Fibroblast of villous mesenchyme (primary cell): ENCODE data around the gene HGS. TPM values are rescaled to one million over a fixed set of nuclear protein-coding genes. Genes with fewer than 3 reads are reported as not detected.

Source experiments
- DNase-seq: peaks from one replicate; pipeline ENCODE4 v3.0.0-alpha.2; 2010; ENCODE audit warnings: low read depth
- H3K4me3 ChIP-seq: 2 replicates; pipeline ENCODE4 v1.5.1; 2011; ENCODE audit warnings: low read depth, mild to moderate bottlenecking, low read length
- CTCF ChIP-seq: IDR thresholded peaks from 2 replicates; pipeline ENCODE4 v1.5.1; 2012; ENCODE audit warnings: low read depth, mild to moderate bottlenecking, low read length; ENCODE audit not compliant: insufficient read depth
- total RNA-seq: library from RNA; depleted of rRNA; stranded (reverse); fragments of >200 nt; gene quantifications from 2 replicates; pipeline ENCODE4 v1.2.3, GENCODE V29; 2012

The HGS gene
- total RNA-seq, result 75.1 and 94.4 TPM in 2 replicates

DNA sequence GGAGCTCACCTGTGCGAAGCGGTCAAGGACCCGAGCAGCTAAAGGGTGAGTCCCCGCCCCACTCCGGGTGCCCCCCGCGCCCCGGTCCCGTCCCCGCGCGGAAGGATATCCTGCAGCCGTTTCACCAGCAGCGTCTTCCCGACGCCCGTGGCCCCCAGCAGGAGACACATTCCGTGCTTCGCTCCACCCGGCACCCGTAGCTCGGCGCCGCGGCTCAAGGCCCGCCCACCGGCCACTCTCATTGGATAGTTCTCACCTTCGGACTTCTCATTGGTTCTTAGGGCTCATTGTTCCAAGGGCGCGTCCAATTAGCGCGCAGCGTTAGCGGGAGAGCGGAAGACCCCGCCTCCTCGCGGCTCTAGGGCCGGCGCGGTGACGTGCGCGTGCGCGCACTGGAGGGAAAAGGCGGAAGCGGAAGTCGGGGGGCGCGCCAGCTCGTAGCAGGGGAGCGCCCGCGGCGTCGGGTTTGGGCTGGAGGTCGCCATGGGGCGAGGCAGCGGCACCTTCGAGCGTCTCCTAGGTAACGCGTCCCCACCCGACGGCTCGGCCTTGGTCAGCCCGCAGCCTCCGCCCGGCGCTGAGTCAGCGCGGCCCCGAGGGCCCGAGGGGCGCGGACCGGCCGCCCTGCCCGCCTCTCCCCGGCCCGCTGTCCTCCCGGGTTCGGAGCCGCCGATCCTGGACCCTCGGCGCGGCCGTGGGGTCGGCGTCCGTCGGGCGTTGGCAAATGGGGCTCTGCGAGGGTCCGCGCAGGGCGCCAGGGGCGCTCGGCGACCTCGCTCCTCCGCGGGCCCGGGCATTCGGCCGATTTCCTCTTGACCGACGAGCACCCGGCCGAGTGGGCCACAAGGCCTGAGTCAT is at the start of gene HGS, which contains the start of gene ARL16:
Gene HGS, plus strand, starts transcription at position 428 of the 858 bp plus-strand sequence. Its CDS starts 56 bp downstream, at position 484.
Gene ARL16, minus strand, starts transcription at position 214 of the 858 bp plus-strand sequence. Its CDS starts 44 bp downstream, at position 170.
- H3K4me3 ChIP-seq, result peak within 1 kb of the TSS; percentile 93
- no peak for TF ChIP-seq CTCF
- DNase-seq, result peak; percentile 100

- peak overlapping the region; percentile 91 for H3K4me3 ChIP-seq
- DNase-seq, result no peak
- no peak for TF ChIP-seq CTCF
Measured at GRCh38 chr17:81635431-81635830, 48.4 kb upstream of the HGS start.

DNA sequence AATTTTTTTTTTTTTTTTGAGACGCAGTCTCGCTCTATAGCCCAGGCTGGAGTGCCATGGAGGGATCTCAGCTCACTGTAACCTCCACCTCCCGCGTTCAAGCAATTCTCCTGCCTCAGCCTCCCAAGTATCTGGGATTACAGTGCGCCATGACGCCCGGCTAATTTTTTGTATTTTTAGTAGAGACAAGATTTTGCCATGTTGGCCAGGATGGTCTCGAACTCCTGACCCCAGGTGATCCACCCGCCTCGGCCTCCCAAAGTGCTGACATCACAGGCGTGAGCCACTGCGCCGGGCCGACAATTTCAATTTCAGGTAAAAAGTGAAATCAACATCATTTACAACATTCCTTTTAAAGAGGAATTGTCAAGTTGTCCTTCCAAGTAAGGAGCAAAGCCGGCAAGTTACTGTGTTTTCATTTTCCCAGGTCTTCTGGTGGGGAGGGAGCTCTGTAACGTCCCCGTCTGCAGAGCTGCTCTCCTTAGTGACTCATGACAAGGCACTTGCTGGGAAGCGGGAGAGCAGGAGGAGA is 47.8 kb upstream of the HGS start:
- no peak for TF ChIP-seq CTCF
- DNase-seq, result no peak
- peak overlapping the region; percentile 91 for H3K4me3 ChIP-seq

- TF ChIP-seq CTCF, result no peak
- peak; percentile 86 for DNase-seq
Measured at GRCh38 chr17:81636505-81637288, 47.1 kb upstream of the HGS start, which contains the start of the genes NPLOC4 and TSPAN10. NPLOC4 (minus strand) TSS chr17:81637112; CDS start chr17:81636930, 182 bp downstream. TSPAN10 (plus strand) TSS chr17:81637196; CDS start chr17:81642413, 5,217 bp downstream.

GRCh38 chr17:81638683-81639082 is 45.1 kb upstream of the HGS start:
- DNase-seq, result no peak
- no peak overlapping the region for H3K4me3 ChIP-seq
- no peak for TF ChIP-seq CTCF

More at GRCh38 chr17:81636505-81637288, 47.1 kb upstream of the HGS start, which contains the start of the genes NPLOC4 and TSPAN10:
- H3K4me3 ChIP-seq, result peak within 1 kb of the TSS; percentile 91

DNA sequence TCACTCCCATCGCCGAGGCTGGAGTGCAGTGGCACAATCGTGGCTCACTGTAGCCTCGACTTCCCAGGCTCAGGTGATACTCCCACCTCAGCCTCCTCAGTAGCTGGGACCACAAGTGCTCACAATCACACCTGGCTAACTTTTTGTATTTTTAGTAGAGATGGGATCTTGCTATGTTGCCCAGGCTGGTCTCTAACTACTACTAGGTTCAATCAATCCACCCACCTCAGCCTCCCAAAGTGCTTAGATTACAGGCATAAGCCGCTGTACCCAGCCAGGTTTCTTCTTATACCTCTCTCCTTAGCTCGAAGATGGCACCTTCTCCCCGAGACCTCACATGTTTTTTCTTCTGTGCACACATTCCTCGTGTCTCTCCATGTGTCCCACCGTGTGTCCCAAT is 43.8 kb upstream of the HGS start:
- DNase-seq, result no peak
- H3K4me3 ChIP-seq, result no peak overlapping the region
- TF ChIP-seq CTCF, result no peak
